ENCODE data around the gene FNDC3B.

FNDC3B gene

DNA sequence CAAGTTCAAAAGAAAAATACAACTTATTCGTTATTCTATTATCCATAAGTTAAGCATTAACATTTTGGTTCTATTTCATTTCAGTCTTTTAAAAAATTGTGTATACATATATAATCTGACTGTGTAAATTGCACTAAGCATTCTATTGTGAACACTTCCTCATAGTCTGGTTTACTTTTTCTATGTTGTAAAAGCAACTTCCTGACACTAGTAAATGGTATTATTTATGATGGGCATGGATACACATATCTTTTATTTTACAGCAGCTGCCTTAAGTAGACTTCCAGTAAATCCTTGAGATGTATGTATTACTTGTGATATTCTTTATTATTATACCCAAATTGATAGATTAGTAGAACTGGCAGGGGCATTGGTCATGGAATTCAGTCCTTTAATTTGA is 58.2 kb downstream of the FNDC3B start:
- DNase-seq: no peak

DNA sequence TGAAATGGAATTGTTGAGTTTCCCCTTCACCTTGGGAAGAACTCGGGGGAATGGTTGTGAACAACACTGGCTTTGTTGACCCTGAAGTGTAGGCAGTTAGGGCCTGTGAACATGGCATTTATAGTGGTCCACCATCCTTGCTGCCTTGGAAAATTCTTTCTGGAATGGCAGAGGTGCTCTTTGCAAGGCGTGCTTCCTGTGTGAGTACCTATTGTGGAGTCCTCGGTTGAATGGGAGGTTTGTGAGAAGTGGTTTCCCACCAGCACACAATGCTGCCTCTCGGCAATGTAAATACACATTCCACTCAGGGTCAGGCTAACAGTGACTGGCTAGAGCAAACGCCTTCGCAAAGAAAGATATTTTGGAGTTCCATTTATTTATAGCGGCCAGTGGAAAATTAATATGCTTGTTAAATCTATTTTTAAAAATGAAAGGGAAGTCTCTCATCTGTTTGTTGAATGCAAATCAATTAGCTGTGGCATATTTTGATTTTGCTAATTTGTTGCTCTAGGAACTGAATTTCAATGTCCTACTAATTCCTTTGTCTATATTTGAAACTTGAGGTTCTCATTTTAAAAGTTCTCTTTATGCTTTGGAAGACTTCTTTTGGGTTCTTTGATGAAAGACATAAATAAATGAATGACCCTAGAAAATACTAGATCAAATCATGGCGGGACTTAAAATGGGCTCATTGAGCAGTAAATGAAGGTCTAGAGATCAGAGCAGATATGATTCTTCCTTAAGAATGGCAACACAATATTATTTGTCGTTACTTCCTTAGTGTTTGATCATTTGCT is 59.5 kb downstream of the FNDC3B start:
- DNase-seq: peak; percentile 25

DNA sequence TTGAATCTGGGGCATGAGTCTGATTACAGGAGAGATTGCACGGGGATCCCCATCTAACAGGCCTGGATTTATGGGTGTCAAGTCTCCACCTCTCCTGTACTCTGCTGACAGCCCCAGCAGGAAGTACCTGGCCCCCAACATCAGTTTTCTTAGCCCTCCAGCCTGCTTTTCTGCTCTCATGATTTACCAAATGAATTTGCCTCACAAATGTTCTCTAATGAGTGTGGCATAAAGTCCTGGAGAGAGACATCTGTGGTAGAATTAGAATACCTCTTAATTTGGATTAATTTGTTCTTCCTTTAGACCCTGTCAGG is 60.1 kb downstream of the FNDC3B start:
- DNase-seq: no peak

DNA sequence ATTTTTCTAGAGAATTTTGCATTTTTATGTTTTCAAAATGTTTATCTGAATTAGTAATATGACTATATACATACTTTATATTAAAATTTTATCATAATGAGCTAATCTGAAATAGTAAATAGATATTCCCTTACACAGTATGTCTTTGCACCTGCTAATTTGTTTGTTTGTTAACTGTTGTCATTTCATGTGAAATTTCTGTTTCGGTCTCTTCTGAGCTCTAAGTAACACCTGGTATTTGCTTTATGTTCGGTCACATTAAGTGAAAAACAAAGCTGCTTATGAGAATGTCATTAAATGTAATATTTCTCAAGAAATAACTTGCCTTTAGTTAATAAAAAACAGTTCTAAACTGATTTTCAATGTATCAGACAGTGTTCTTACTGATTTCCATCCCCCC is 61.1 kb downstream of the FNDC3B start:
- DNase-seq: no peak

DNA sequence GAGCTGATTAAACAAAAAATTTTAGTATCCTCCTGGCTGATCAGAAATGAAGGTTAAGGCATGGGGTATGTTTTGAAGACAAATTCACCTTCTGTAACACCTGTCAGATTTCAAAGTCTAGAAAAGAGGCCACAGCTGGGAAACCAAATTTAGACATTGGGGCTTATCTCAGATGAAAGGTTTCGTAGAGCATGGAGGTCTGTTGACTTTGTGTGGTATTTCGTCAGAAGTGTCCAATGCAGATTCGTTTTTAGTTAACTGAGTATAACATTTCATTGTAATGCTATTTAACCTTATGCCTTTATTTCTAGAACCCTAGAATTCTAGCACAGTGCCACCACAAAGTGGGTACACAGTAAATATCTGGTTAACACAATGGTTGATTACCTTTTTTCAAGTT is 61.7 kb downstream of the FNDC3B start:
- no peak for DNase-seq

DNA sequence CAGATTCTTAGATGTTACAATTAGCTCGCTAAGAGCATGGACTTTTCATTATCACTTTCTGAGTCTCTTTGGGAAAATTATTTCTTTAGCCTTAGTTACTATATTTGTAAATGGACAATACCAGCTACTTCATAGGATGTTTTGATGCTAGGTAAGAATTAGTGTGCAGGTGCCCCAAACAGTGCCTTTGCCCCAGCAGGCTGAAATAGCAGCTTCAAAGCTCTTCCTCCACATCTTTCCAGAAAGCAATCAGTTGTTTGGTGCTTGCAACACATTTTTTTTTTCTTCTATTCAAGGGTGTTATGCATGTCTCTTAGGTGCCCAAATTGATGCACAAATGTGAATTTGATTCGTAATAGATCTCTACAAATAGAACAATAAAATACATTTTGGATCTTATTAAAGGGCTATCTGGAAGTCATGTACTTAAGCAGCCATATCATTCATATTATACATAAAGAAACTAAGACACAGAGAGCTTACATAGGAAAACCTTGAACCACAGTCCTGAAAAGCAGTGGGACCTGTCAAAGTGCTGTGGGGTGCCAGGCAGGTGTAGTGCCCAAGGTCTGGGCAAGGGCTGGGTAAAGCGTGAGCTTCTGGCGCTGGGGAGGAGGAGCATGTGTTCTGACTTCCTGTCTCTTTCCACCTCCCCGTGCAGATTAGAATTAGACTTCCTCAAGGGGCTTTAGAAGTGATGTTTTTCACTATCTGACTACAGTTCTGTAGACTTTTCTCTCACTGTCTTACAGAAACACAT is 62.9 kb downstream of the FNDC3B start:
- DNase-seq: no peak

DNA sequence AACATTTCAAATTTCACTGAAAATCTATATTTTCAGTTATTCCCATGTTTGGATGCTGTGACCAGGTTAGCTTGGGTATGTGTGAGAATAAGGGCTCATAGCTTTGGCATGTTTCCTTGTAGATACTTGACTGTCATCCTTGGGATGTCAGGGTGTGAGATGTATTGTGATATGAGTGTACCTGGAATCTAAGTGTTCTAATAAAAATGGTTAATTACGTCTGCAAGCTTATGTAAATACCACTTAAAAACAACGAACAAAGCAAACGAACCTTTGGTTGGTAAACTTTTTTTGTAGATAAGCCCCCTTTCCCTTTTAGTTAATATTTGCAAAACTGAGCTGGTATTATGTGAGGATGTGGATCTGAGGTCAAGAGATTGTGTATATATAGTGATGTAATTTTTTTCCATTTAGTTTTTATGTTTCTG is 63.5 kb downstream of the FNDC3B start:
- DNase-seq: no peak

- DNase-seq: no peak
Measured at GRCh38 chr3:172103724-172104123, 64.3 kb downstream of the FNDC3B start.

DNA sequence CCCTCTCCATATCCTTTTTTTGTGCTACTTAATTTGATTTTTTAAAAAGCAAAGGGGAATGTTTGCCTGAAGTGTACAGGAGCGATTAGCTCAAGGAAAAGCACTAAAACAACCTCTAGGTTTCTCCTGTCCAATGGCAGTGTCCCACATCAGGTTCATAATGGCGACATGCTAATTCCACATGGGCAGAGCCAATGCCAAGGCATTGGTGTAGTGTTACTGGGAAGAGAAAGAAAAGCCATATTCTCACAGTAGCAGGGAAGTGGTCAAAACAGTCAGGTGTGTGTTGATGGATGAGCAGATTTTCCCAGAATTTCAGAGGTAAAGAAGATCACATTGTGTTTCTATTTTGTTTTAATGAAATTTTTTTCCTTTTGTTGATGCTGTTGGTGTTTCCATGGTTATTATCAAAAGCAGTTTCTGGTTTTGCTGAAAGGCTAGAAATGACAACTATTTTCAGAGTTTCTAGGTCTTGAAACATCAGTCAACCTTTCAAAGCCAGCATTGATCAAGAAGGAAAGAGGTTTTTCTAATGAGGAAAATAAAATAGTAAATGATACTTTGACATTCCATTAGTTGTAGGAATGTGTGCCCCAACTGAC is 65.2 kb downstream of the FNDC3B start:
- DNase-seq: no peak

DNA sequence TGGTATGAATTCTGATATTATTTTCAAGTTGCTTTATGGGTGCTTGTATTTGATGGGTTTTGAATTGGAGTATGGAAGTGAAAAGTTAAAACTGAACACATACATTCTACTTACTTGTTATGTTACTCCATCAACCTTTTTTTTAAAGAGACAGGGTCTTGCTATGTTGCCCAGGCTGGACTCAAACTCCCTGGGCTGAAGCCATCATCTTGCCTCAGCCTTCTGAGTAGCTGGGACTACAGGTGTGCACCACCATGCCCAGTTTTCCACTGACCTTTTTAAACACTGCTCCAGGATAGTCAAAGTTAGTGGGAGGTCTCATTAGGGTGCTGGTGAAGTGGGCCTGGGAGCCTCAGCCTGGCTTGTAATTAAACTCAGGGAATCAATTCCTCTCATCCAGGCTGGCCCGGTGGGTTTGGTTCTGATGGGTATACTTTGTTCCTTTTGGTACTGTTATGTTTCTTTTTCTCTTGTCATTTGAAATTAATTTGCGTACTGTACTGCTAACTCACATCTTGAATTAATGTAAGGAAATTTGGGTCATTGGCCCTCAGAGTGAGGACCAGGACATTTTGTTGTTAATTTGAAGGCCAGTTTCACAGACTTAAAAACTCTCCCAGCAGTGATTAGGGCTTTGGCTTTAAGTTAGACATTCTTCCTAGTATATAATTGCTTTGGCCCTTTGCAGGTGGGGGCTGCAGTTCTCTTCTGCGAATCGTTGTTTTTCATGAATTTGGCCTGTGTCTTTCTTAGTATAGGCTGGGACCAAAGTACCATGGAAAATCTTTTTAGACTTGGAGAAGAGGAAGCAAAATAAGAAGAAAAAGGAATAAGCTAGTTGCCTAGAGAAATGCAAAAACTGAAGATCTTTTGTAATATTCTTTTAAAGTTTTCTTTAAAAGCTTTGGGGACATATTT is 66.9 kb downstream of the FNDC3B start:
- no peak for DNase-seq

- no peak for DNase-seq
Measured at GRCh38 chr3:172106989-172107388, 67.6 kb downstream of the FNDC3B start.

DNA sequence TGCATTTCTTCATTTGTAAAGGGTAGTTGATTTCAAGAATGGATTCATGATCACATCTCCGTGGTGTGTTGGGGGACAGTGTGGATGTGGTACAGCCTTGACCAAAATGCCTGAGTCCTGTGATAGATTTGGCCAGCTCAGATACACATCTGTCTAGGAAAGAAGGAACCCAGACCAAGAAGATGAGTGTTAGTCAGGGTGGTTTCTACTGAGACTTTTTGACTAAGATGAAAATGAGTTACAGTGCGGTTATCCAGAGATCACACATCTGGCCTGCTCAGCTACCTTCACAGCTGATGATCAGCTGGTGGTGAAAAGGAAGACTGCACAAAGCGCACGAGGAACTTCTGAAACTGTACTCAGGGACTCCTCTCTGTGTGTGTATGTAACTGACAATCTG is 68.0 kb downstream of the FNDC3B start:
- no peak for DNase-seq

DNA sequence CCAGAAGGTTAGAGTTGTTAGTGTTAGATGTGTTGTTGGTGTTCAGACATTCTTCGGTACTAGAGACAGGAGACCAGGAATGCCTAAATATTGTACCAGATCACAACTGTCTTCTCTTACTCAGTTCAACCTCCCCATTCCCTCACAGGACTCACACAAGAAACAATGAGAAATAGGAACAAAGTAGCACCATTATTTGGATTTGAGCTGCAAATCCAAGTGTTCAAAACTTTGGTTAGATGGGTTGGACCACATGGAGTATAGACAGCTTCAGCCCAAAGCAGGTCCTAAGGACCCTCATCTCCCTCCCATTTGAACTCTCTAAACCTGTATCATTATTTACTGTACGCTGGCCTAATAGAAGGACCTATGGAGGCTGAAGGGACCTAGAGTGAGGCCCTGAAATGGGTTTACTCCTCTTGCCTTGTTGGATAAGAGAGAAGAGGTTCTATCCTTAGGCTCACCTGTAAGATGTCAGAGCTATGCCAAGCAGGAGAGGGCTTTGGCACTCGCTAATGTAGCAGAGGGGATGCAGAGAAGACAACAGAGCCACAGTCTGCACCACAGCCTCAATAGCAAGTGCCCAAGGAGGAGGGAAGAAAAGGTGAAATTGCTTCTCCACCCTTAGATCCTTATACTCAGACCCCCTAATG is 70.9 kb downstream of the FNDC3B start:
- DNase-seq: no peak

GRCh38 chr3:172111163-172111562 is 71.8 kb downstream of the FNDC3B start:
- no peak for DNase-seq

DNA sequence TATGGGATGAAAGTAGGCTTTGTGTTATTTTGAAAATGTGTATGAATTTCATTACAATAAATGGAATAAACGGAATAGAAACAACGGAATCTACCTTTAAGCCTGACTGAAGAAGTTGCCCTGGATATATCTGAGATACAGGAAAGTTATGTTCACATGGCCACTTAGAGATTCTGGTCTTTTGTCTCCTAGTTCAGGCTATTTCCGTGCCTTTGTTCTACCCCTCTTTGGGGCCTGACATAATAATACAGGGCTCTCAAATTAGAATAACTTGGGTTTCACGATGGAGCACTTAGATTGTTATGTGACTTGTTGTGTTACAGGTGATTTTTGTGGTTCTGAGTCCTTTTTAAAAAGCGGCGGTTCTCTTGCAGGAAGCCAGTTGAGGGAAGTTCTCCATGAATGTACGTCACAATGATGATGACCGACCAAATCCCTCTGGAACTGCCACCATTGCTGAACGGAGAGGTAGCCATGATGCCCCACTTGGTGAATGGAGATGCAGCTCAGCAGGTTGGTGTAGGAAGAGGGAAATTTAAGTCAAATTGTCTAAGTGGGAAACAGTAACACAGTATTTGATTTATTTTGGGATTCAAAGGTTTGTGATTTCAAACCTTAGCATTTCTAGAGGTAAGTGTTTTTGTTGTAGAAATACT is 72.8 kb downstream of the FNDC3B start:
- DNase-seq: no peak

GRCh38 chr3:172112734-172113120 is 73.3 kb downstream of the FNDC3B start:
- no peak for DNase-seq

GRCh38 chr3:172113710-172114109 is 74.3 kb downstream of the FNDC3B start:
- DNase-seq: no peak

GRCh38 chr3:172115059-172115458 is 75.7 kb downstream of the FNDC3B start:
- no peak for DNase-seq

GRCh38 chr3:172115787-172116186 is 76.4 kb downstream of the FNDC3B start:
- DNase-seq: no peak

DNA sequence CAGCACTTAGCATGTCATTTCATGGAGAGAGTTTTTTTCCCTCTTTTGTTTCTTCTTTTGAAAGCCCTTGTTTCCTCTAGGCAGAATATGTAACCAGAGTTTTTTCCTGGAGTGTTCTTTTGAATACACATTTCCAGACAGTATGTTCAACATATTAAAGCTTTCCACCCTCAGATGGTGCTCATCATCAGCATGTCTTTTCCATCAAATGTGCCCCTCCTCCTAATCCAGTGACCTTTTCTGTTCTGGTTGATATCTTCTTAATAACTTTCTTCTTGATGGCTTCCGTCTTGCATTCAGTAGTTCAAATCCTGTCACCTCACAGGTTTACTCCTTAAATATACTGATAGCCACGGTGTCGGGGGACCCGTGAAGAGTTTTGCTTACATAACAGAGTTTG is 78.6 kb downstream of the FNDC3B start:
- DNase-seq: no peak

DNA sequence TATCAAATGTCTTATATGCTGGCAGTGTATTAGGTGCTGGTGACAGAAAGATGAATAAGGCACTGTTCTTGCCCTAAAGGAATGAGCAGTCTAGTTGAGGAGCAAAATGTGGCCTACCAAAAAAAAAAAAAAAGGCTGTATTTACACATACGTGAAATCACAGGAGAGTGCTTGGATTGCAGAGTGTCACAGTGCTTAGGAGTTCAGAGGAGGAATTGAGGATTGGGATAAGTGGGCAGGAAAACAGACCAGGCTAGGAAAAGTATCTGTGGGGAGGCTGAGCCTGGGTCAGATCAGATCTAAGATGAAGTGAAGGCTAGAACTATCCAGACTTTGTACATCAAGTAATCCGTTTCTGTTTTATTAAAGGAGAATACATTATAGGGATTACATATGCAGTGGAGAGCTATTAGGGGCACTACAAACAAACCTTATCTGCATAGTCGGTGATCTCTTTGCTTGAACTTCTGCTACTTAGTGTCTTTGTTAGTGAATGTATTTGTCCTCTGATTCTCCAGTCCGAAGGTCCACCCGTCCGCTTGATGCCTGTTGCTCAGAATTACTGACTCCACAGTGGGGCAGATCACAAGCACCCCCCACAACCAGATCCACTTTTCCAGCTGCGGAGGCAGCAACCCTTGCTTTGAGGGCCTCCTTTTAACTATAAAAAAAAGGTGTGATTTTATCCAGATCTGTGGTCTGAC is 80.0 kb downstream of the FNDC3B start:
- no peak for DNase-seq

Data from NCI-H345 (cell line).